NOMO-1 treated with dmso at 0.1 percent for 144 hours (cell line): Measurements from ENCODE around the gene KATNIP.
A peak's percentile ranks its signal among the peaks of the same experiment; 100 is the strongest.
"Not testable (repeated sequence)": the region's sequence is repeated elsewhere in the genome, so short reads cannot be mapped to it uniquely, and the experiment has no call there.

ENCODE experiments used
- DNase-seq: peaks from one replicate; lab custom pipeline; 2025; ENCODE audit not compliant: unreplicated experiment; lab: John Stamatoyannopoulos, UW

KATNIP gene

DNA sequence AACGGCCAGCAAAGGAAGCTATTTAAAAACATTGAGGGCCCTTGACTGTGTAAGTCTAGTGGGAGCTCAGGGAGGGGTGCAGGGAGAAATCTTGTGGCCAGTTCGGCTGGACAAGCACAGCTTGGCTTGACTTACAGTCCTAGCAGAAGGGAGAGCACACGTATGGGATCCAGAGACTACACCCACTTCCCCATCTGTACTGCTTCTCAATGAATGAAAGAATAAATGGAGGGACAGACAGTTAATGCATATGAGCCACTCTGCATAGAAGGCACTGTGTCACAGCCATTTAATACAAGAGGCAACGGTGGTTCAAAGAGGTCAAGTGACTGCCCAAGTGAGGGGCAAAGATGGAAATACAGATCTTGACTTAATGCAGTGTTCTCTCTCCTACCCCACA, 15.7 kb upstream of the KATNIP start:
- DNase-seq: no peak

- no peak for DNase-seq
These were observed 11.4 kb upstream of the KATNIP start for GRCh38 chr16:27538528-27538927.

DNA sequence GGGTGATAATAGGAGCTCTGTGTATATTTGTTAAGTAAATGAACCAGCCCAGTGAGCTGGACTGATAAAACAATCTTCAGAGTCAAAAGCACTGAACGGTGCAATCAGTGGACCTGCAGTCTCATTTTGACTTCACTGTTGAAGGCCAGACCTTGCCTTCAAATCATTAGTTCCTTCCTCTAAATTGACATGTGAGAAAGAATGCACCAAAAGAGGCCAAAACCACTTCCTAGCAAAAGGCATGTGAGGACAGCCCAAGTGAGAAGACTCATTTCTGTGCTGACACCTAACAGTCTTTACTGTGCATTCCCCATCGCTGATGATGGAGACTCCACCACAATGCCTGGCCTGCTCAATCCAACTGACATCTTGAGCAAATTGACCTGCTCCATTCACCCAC, 10.8 kb upstream of the KATNIP start:
- no peak for DNase-seq

DNA sequence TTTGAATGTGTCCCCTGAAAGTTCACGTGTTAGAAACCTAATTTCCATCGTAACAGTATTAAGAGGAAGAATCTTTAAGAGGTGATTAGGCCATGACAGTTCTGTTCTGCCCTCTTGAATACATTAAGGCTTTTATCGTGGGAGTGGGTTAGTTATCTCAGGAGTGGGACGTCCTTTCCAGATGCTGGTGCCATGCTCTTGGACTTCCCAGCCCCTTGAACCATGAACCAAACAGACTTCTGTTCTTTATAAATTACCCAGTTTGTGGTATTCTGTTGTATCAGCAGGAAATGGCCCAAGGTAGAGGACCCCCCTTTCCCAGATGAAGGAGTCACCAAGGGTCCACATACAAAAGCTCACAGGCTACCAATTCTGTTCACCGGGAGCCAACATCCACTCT, 10.3 kb upstream of the KATNIP start:
- DNase-seq: no peak

- DNase-seq: no peak
These were observed 6.1 kb upstream of the KATNIP start for GRCh38 chr16:27543801-27544200.

DNA sequence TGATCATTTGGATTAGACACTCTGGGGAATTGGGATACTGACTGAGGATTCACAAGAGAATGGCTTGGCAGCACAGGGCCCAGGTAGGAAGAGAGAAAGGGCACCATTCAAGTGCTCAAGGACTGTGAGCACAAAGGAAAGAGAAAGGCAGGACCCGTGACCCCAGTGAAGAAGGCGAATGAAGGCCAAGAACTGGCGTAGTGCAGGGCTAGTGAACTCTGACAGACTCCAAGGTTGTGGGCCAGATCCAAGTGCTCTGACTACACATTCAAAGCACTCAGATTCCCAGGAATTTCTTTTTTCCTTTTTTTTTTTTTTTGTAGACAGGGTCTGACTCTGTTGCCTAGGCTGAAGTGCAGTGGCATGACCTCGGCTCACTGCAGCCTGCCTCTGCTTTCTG, 5.3 kb upstream of the KATNIP start:
- no peak for DNase-seq

DNA sequence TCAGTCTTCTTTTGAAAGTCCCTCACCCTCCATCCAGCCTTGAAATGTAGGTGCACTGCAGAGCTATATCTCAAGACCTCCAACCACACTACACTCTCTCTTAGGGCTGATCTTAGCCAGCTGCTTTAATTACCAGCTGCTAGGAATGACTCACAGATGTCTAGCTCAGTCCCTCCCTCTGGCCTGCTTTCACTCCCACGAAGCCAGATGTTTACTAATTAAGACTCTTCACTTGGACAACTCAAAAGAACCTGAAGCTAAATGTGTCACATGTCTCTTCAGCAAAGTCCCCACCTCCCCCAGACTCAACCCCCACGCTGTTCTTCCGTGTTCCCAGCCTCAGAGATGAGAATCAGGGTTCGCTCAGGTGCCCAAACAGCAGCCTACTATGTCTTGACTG, 2.8 kb upstream of the KATNIP start:
- DNase-seq: no peak

DNA sequence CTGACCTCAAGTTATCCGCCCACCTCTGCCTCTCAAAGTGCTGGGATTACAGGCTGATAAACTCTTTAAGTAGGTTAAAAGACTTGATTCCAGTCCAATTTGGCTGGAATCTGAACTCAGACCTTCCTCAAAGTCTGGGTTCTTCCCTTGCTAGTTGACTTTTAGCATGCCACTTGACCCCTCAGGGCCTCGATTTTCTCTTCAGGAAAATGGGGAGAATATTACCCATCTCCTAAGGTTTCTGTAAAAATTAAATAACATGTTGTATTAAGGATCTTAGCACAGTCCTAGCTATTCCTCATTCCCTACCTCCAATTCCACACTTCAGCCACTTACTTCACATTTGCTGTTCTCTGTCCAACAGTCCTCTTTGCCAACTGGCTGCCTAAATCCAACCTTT, 2.1 kb upstream of the KATNIP start:
- DNase-seq: no peak

- no peak for DNase-seq
These were observed 539 bp upstream of the KATNIP start for GRCh38 chr16:27549464-27549745.

GRCh38 chr16:27550582-27550920, 607 bp downstream of the KATNIP start:
- no peak for DNase-seq

- DNase-seq: no peak
These were observed 1.1 kb downstream of the KATNIP start for GRCh38 chr16:27551036-27551435.

DNA sequence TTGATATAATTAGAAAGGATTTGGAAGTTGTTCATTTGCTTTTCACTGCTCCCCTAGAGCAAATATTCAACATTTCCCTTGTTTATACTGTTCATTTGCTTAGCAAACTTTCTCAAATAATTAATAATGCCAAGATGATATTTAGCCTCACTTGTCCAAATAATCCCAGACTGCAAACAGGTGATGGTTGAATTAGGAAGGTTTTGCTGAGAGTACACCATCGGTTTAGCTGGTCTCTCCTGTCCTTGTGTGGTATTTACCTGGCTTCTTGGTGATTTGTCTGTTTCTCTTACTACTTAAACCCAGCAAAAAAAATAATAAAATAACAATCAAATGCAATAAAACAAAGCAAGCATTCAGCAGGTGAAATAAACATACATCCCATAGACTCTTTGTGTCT, 6.5 kb downstream of the KATNIP start:
- DNase-seq: no peak

GRCh38 chr16:27558434-27558833, 8.5 kb downstream of the KATNIP start:
- DNase-seq: no peak

DNA sequence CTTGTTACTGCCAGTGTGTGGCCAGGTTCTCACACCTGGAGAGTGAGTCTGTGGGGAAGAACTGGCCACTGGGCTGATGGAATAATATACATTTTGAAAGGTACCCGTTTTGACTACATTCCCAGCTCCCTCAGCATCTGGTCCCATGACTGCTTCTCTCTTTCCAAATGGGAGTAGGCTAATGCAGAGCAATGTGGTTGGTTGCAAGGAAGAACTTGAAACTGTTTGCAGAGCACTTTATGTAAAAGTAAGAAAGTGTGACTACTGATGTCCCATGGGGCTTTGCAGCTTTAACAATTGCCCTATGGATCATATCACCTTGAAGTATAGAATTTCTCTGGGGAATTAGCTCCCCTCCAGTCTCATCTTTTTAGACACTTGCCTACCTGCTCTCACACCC, 9.0 kb downstream of the KATNIP start:
- no peak for DNase-seq

GRCh38 chr16:27561216-27561615, 11.3 kb downstream of the KATNIP start:
- no peak for DNase-seq

DNA sequence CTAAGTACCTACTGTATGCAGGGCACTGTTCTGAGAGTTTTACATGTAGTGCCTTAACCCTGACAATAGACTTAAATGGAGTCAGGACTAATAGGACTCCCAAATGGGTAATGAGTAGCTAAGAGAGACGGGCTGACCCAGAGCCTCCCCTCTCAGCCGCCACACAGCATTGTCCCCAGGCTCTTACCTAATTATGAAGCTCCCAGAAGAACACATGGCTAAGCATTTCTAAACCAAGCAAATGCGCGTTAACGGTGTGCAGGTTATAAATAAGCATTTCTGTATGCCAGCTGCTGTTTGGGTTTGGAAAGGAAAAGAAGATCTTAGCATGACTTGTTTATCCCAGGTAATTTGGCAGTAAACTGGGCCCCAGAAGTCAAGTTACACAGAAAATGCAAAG, 14.3 kb downstream of the KATNIP start:
- no peak for DNase-seq

- peak; percentile 96 for DNase-seq
These were observed 16.5 kb downstream of the KATNIP start for GRCh38 chr16:27566417-27566816.

DNA sequence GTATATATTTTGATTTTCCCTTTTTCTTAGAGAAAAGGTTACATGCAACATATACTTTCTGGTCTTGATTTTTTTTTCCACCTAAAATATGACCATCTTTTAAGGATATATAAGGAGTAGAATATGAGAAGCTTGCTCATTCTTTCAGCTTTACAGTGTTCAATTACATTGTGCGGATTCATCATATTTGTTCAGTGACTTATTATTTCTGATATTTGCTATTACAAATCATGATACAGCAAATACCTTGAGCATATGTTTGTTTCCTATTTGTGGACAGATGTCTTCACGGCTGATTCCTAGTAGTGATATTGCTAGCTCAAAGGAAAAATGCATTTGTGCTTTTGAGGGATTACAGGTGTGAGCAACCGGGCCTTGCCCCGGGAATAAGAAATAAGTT, 18.1 kb downstream of the KATNIP start:
- DNase-seq: no peak

DNA sequence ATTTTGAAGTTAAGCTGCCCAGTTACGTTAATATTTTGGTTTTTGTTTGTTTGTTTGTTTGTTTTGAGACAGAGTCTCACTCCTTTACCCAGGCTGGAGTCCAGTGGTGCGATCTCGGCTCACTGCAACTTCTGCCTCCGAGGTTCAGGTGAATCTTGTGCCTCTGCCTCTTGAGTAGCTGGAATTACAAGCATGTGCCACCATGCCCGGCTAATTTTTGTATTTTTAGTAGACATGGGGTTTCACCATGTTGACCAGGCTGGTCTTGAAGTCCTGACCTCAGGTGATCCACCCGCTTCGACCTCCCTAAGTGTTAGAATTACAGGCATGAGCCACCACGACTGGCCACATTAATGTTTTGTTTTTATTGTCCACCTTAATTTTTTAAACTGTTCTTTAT, 21.0 kb downstream of the KATNIP start:
- not testable (repeated sequence) for DNase-seq

DNA sequence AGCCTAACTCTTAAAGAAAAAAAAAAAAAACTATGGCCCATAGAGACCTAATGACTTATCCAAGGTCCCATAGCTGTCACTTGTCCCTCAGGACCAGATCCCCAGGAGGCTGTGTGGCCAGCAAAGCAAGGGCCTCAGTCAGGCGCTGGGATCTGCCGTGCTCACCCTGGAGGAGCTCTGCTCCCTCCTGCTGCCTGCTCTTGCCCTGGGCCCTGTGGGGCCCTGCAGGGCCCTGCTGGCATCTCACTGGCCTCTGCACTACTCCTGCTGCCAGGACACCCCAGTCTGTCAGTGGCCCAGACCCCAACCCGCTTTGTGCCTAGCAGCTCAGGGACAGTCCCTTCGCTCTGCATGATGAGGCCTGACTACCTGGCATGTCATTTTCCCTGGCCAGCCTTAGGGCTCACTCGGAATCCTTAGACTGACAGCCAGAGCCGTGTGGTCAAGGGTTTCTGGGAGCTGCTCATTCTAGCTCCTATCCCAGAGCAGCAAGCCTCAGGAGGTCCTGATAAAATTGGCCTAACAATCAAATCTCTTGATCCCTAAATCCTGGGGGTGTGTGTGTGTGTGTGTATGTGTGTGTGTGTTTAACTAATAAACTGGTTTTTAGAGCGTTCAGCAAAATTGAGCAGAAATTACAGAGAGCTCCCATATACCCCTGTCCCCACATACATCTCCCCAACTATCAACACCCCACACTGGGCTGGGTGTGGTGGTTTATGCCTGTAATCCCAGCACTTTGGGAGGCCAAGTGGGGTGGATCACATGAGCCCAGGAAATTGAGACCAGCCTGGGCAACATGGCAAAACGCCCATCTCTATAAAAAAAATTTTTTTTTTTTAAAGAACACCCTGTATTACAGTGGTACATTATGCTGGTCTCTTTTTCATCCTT, 21.7 kb downstream of the KATNIP start:
- DNase-seq: no peak

- no peak for DNase-seq
These were observed 22.8 kb downstream of the KATNIP start for GRCh38 chr16:27572711-27573110.

GRCh38 chr16:27576729-27577128, 26.8 kb downstream of the KATNIP start:
- no peak for DNase-seq
